Testis (tissue), 3 donors: ENCODE results near the gene MTR. TPM values are rescaled to one million over a fixed set of nuclear protein-coding genes. Genes with fewer than 3 reads are reported as not detected.

Experiments
- DNase-seq: peaks from one replicate; pipeline ENCODE4 v3.0.0-alpha.2; 2019
- H3K27ac ChIP-seq, 2 donors: fragments of 200-600 bp; sonication (generic); one replicate each; pipeline ENCODE4 v1.5.1; 2019
- H3K27me3 ChIP-seq: fragments of 200-600 bp; sonication (generic); one replicate; pipeline ENCODE4 v1.5.1; 2019
- H3K36me3 ChIP-seq: fragments of 200-600 bp; sonication (generic); one replicate; pipeline ENCODE4 v1.5.1; 2017; ENCODE audit warnings: low read depth; ENCODE audit errors: missing control alignments
- H3K4me1 ChIP-seq: fragments of 200-600 bp; sonication (generic); one replicate; pipeline ENCODE4 v1.5.1; 2019
- H3K4me3 ChIP-seq, 2 donors: fragments of 200-600 bp; sonication (generic); one replicate each; pipeline ENCODE4 v1.5.1; 2017 to 2019
- H3K9me3 ChIP-seq: fragments of 200-600 bp; sonication (generic); one replicate; pipeline ENCODE4 v1.5.1; 2017
- POLR2A ChIP-seq: fragments of 450-650 bp; IDR thresholded peaks from one replicate; pipeline ENCODE4 v1.6.1; 2017; ENCODE audit warnings: antibody characterized with exemption, mild to moderate bottlenecking, moderate library complexity
- WGBS, 2 donors: methylation state at CpG; one replicate each; pipeline ENCODE4 v1.1.5; 2018; 5-methylcytosine and 5-hydroxymethylcytosine counted together
- intact Hi-C: fragments of 100-400 bp; cut with DNase I; formaldehyde crosslinking; loops from one replicate; pipeline ENCODE4 v1.15.1; 2023; ENCODE audit warnings: low total_unique reads
- polyA plus RNA-seq: library from polyadenylated mRNA; stranded (reverse); fragments of 350-450 nt; fragmentation: Illumina TruSeq; extraction: RNeasy Lipid Tissue Mini Kit (QIAGEN cat#74804); gene quantifications from one replicate; pipeline ENCODE4 v1.2.3, GENCODE V29; 2014; ENCODE audit warnings: low read depth, low replicate concordance; ENCODE audit not compliant: insufficient read depth
- total RNA-seq, 2 donors: library from RNA; depleted of rRNA; stranded (reverse); fragments of >200 nt; gene quantifications; one replicate each; pipeline ENCODE4 v1.2.3, GENCODE V29; 2016
- TF ChIP-seq, protein P1 (sequence below), 3 experiments: fragments of 450-650 bp in 2 of 3; fragments of 200-600 bp in 1 of 3; sonication (generic) in 1 of 3; IDR thresholded peaks; one replicate each; pipeline ENCODE4 v1.5.1; 2016 to 2019; ENCODE audit warnings: antibody characterized with exemption in 3 of 3, mild to moderate bottlenecking in 2 of 3, moderate library complexity in 1 of 3

Gene MTR
- total and polyA plus RNA-seq, 3 donors from 2014 or later: 23.4 to 65.4 (median 54.0) TPM

DNA sequence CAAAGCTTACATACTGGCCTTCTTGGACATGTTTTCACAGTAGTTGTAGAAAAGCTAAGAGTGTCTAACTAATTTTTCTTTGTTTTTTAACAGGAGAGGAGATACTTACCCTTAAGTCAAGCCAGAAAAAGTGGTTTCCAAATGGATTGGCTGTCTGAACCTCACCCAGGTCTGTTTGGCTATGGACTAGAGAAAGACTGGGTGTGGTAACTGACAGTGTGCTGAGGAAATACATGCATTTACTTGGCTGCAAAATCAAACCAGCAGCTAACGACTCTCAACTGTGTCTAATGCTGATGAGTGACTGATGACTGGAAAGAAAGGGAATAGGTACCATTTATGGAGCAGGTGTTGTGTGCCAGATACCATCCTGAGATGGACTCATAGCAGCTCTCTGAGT is 91.1 kb downstream of the MTR start:
- TF ChIP-seq POLR2A: no peak
- TF ChIP-seq, protein P1, sequence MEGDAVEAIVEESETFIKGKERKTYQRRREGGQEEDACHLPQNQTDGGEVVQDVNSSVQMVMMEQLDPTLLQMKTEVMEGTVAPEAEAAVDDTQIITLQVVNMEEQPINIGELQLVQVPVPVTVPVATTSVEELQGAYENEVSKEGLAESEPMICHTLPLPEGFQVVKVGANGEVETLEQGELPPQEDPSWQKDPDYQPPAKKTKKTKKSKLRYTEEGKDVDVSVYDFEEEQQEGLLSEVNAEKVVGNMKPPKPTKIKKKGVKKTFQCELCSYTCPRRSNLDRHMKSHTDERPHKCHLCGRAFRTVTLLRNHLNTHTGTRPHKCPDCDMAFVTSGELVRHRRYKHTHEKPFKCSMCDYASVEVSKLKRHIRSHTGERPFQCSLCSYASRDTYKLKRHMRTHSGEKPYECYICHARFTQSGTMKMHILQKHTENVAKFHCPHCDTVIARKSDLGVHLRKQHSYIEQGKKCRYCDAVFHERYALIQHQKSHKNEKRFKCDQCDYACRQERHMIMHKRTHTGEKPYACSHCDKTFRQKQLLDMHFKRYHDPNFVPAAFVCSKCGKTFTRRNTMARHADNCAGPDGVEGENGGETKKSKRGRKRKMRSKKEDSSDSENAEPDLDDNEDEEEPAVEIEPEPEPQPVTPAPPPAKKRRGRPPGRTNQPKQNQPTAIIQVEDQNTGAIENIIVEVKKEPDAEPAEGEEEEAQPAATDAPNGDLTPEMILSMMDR (IDR thresholded peaks at IDR 0.05): no peak
- WGBS, 2 donors: 57 to 72% methylated on average over 1 of the region's 1 CpG
- Histone ChIP-seq H3K27ac (no peak overlapping the region), H3K36me3 (no peaks in the 10 kb centered on the region), H3K4me3 (no peak overlapping the region), H3K27me3 (no peaks in the 10 kb centered on the region), H3K4me1 (peaks cover 8% of the 10 kb centered on the region), H3K9me3 (no peaks in the 10 kb centered on the region)
- DNase-seq: no peak
- intact Hi-C loops: no loop called here

DNA sequence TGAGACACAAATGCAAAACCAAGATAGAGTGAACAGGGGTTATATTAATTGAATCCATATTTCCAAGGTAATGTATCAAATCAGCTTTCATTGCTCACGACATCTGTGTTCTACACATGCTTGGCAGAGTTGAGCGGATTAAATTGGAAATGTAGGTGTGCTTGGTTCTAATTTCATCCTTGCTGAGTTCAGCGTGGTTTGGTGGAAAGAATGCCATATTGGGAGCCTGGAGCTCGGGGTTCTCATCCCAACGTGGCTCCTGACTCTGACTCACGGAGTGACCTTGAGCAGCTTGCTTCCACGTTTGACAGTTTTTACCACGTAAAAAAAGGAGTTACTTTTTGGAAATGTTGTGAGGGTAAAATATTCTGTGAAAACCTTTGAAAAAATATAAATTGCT is 92.0 kb downstream of the MTR start:
- no peaks in the 10 kb centered on the region for H3K9me3 ChIP-seq
- H3K27me3 ChIP-seq: no peaks in the 10 kb centered on the region
- WGBS, 2 donors: 73 to 79% methylated on average over 8 of the region's 8 CpGs
- intact Hi-C loops: no loop called here
- no peak for DNase-seq
- no peak for TF ChIP-seq POLR2A
- TF ChIP-seq, protein P1 (IDR thresholded peaks at IDR 0.05): no peak
- no peaks in the 10 kb centered on the region for H3K36me3 ChIP-seq
- no peak overlapping the region for H3K27ac ChIP-seq
- H3K4me1 ChIP-seq: peaks cover 8% of the 10 kb centered on the region
- no peak overlapping the region for H3K4me3 ChIP-seq

- no peaks in the 10 kb centered on the region for H3K9me3 ChIP-seq
- no peak overlapping the region for H3K27ac ChIP-seq
- peaks cover 8% of the 10 kb centered on the region for H3K4me1 ChIP-seq
- no peak overlapping the region for H3K4me3 ChIP-seq
- no peak for TF ChIP-seq POLR2A
- TF ChIP-seq, protein P1 (IDR thresholded peaks at IDR 0.05): no peak
- intact Hi-C loops: no loop called here
- no peaks in the 10 kb centered on the region for H3K36me3 ChIP-seq
- 79 to 85% methylated on average over 4 of the region's 4 CpGs for WGBS, 2 donors
- DNase-seq: no peak
- H3K27me3 ChIP-seq: no peaks in the 10 kb centered on the region
These were observed 93.0 kb downstream of the MTR start for GRCh38 chr1:236888126-236888525.

DNA sequence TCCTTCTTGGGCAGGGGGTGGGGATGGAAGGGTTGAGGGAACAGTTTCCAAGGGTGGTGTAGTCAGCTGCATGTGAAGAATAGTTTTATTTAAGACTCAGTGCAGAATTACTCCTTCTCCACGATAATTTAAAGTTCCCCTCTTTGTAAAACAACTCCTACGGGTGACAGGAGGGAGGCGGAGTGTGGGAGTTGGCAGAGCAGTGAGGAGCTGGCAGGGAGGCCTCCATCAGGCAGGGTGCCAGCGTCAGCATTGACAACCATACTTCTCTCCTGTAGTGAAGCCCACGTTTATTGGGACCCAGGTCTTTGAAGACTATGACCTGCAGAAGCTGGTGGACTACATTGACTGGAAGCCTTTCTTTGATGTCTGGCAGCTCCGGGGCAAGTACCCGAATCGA is 93.8 kb downstream of the MTR start:
- intact Hi-C loops: no loop called here
- Histone ChIP-seq H3K4me1 (peaks cover 8% of the 10 kb centered on the region), H3K4me3 (no peak overlapping the region), H3K9me3 (no peaks in the 10 kb centered on the region), H3K27me3 (no peaks in the 10 kb centered on the region), H3K27ac (no peak overlapping the region), H3K36me3 (no peaks in the 10 kb centered on the region)
- TF ChIP-seq, protein P1 (IDR thresholded peaks at IDR 0.05): no peak
- no peak for TF ChIP-seq POLR2A
- DNase-seq: peak; percentile 85
- 54 to 62% methylated on average over 8 of the region's 8 CpGs for WGBS, 2 donors
